Measurements from ENCODE around the gene MAP2. TPM values are rescaled to one million over a fixed set of nuclear protein-coding genes. Genes with fewer than 3 reads are reported as not detected.

The MAP2 gene
- total RNA-seq, 1 donor from 2014 or later: 15.5 TPM

DNA sequence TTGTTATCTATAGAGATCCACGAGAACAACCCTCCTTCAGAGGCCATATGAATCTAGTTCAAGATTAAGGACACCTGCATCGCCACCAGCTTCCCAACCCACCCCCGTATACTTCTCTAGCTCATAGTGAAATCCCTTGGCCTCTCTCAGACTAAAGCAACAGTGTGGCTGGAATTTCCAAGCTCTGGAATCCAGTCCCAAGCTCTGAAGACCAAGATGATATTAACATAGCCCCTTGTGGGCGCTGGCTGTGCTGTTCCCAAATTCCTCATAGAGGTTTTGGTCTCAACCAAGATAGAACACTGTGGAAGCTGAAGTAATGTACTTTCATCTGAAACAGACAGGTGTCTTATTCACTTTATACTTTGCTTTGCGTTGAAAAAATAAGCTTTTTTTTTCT, 139.6 kb downstream of the MAP2 start:
- DNase-seq (ENCODE audit: extremely low spot score in 2 of 2): no peak
- no peak overlapping the region for H3K27ac ChIP-seq
- TF ChIP-seq POLR2AphosphoS5 (IDR thresholded peaks at IDR 0.05; ENCODE audit: insufficient read depth in 1 of 2, low read depth in 1 of 2) (no peak), POLR2A (IDR thresholded peaks at IDR 0.05) (no peak)
- TF ChIP-seq, protein P1, sequence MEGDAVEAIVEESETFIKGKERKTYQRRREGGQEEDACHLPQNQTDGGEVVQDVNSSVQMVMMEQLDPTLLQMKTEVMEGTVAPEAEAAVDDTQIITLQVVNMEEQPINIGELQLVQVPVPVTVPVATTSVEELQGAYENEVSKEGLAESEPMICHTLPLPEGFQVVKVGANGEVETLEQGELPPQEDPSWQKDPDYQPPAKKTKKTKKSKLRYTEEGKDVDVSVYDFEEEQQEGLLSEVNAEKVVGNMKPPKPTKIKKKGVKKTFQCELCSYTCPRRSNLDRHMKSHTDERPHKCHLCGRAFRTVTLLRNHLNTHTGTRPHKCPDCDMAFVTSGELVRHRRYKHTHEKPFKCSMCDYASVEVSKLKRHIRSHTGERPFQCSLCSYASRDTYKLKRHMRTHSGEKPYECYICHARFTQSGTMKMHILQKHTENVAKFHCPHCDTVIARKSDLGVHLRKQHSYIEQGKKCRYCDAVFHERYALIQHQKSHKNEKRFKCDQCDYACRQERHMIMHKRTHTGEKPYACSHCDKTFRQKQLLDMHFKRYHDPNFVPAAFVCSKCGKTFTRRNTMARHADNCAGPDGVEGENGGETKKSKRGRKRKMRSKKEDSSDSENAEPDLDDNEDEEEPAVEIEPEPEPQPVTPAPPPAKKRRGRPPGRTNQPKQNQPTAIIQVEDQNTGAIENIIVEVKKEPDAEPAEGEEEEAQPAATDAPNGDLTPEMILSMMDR (IDR thresholded peaks at IDR 0.05): no peak
- H3K36me3 ChIP-seq: no peaks in the 10 kb centered on the region
- no peaks in the 10 kb centered on the region for H3K4me1 ChIP-seq
- H3K9me3 ChIP-seq: no peaks in the 10 kb centered on the region
- intact Hi-C loops (cut with DNase I): no loop called here
- H3K27me3 ChIP-seq: no peaks in the 10 kb centered on the region
- no peak overlapping the region for H3K4me3 ChIP-seq

DNA sequence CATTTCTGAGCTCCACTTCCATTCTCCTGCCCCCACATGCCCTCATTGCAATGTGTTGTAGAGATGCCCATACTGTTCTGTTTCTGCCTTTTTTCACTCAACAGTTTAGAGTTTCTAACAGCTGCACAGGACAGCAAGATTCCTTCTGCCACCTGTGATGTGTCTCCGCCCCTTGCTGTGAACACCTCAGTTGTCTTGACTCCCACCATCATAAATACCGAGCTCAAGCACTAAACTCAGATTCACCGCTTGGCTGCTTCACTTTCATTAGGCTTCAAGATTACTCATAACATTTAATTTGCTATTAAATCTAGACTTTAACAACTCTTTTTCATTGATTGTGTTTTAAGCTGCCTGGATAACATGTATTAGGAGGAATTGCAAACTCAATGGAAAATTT, 141.0 kb downstream of the MAP2 start:
- Histone ChIP-seq H3K36me3 (no peaks in the 10 kb centered on the region), H3K4me1 (no peaks in the 10 kb centered on the region), H3K27me3 (no peaks in the 10 kb centered on the region), H3K27ac (no peak overlapping the region), H3K4me3 (no peak overlapping the region), H3K9me3 (no peaks in the 10 kb centered on the region)
- DNase-seq (ENCODE audit: extremely low spot score in 2 of 2): no peak
- no peak for TF ChIP-seq POLR2AphosphoS5 (IDR thresholded peaks at IDR 0.05; ENCODE audit: insufficient read depth in 1 of 2, low read depth in 1 of 2)
- intact Hi-C loops (cut with DNase I): no loop called here

DNA sequence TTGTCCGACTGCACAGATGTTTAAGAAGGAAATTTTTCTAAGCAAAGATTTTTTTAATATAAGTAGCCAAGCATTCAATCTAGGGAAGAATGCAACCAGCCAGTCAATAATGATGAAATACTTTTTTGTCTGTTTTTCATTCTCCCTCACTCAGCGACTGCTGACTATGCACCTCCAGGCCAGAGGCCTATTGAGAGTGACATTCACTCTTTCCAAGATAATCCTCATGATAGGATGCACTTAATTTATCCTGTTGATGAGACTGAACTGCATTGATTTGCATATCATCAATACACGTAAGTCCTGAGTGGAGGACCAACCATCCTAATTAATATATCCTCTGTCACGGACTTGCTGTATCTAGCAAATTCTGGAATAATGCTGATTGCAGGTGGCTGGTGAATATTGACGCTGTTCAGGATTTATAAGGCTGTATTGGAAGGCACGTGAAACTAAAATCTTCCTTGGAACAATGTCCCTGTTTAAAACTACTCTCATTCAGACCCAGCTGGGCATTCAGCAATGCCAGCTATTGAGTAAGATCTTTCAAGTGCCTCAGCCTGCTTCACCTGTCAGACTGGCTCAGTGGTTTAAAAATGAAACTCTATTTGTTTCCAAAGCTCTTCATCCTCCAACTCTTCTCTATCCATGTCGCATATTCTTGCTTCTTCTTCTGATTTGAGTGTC, 142.2 kb downstream of the MAP2 start:
- H3K9me3 ChIP-seq: no peaks in the 10 kb centered on the region
- intact Hi-C loops (cut with DNase I): no loop called here
- no peak overlapping the region for H3K4me3 ChIP-seq
- TF ChIP-seq POLR2A (IDR thresholded peaks at IDR 0.05): no peak
- TF ChIP-seq, protein P1 (IDR thresholded peaks at IDR 0.05): no peak
- TF ChIP-seq POLR2AphosphoS5 (IDR thresholded peaks at IDR 0.05; ENCODE audit: insufficient read depth in 1 of 2, low read depth in 1 of 2): no peak
- no peaks in the 10 kb centered on the region for H3K36me3 ChIP-seq
- DNase-seq (ENCODE audit: extremely low spot score in 2 of 2): no peak
- no peaks in the 10 kb centered on the region for H3K27me3 ChIP-seq
- H3K27ac ChIP-seq: no peak overlapping the region
- no peaks in the 10 kb centered on the region for H3K4me1 ChIP-seq

DNA sequence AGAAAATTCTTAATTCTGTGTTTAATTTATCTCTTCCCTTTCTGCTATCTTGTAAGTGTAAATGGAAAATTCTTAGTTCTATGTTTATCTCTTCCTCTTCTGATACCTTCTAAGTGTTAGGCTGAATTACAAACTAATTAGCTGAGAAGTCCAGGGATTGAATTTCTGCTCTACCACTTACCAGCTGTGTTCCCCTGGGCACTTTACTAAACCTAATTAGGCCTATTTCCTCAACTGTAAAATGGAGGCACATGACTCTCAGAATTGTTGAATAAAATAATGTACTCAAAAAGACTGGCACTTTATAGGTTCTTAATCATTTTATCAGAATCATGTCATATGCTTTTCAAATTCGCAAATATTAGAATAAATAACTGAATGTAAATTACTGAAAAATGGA, 146.3 kb downstream of the MAP2 start:
- H3K4me1 ChIP-seq: no peaks in the 10 kb centered on the region
- TF ChIP-seq, protein P1 (IDR thresholded peaks at IDR 0.05): no peak
- no peak for TF ChIP-seq POLR2A (IDR thresholded peaks at IDR 0.05)
- TF ChIP-seq POLR2AphosphoS5 (IDR thresholded peaks at IDR 0.05; ENCODE audit: insufficient read depth in 1 of 2, low read depth in 1 of 2): no peak
- no peaks in the 10 kb centered on the region for H3K9me3 ChIP-seq
- H3K4me3 ChIP-seq: no peak overlapping the region
- H3K27ac ChIP-seq: no peak overlapping the region
- intact Hi-C loops (cut with DNase I): no loop called here
- no peak for DNase-seq (ENCODE audit: extremely low spot score in 2 of 2)
- no peaks in the 10 kb centered on the region for H3K27me3 ChIP-seq
- H3K36me3 ChIP-seq: no peaks in the 10 kb centered on the region

DNA sequence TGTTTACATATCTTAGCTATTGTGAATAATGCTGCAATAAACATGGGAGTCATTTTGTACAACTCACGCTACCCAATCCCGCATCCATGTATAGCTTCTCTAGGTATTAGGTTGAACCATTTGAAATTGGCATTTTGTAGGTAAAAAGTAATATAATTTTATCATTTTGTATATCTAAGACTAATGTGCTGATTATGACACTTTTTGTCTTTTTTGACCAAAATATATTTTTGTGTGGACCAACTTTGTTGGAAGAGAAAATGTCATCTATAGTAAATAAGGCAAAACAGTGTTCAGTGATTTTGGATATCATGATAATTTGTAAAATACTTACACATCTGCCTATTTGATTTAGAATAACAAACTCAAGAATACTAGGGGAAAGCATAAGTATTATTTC, 150.7 kb downstream of the MAP2 start:
- intact Hi-C loops (cut with DNase I): no loop called here
- no peak for DNase-seq (ENCODE audit: extremely low spot score in 2 of 2)
- H3K4me1 ChIP-seq: no peaks in the 10 kb centered on the region

More for the DNA sequence above, 150.7 kb downstream of the MAP2 start:
- H3K36me3 ChIP-seq: no peaks in the 10 kb centered on the region
- no peaks in the 10 kb centered on the region for H3K9me3 ChIP-seq
- TF ChIP-seq POLR2AphosphoS5 (IDR thresholded peaks at IDR 0.05; ENCODE audit: insufficient read depth in 1 of 2, low read depth in 1 of 2) (no peak), POLR2A (IDR thresholded peaks at IDR 0.05) (no peak)
- TF ChIP-seq, protein P1 (IDR thresholded peaks at IDR 0.05): no peak
- H3K4me3 ChIP-seq: no peak overlapping the region
- H3K27me3 ChIP-seq: no peaks in the 10 kb centered on the region
- H3K27ac ChIP-seq: no peak overlapping the region
